Measurements from ENCODE around the gene CYP39A1. TPM values are rescaled to one million over a fixed set of nuclear protein-coding genes. Genes with fewer than 3 reads are reported as not detected.

Gene CYP39A1
- total and polyA plus RNA-seq, 2 of the 13 experiments (the other 11 are each of a cell fraction or from before 2014, with no cell fraction given), result 0.13 TPM; not detected in 1

DNA sequence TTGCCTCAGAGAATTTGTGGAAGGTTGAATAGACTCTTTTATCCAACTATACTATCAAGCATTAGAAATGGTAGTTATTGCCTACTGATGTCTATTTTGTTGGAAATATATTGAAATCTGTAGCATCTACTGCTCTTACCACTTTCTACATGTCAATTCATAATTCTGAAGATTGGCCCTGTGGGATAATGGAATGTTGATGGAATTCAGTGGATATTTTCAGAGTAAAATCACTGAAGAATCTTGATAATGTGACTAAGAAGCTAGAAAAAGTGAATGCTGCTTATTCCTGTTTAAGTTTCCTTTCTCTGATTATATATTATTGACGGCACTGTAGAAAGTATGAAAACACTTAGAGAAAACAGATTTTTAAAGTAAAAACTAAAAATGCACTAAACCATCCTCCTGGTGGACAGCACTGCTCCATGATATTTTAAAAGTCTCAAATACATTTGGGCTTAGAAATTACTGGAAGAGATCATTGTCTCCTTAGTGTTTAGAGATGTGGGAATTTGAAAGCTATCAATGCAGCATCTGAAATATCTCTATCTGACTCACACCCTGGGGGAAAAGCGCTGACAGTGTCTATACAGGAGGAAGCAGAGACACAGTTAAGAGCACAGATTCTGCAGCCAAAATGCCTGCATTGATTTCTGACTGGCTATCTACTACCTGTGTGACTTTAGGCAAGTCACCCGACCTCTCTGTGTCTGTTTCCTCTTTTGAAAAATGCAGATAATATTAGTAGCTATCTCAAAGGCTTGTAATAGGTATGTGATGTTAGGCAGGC is 123.5 kb downstream of the CYP39A1 start (continued):
- TF ChIP-seq, protein P1, sequence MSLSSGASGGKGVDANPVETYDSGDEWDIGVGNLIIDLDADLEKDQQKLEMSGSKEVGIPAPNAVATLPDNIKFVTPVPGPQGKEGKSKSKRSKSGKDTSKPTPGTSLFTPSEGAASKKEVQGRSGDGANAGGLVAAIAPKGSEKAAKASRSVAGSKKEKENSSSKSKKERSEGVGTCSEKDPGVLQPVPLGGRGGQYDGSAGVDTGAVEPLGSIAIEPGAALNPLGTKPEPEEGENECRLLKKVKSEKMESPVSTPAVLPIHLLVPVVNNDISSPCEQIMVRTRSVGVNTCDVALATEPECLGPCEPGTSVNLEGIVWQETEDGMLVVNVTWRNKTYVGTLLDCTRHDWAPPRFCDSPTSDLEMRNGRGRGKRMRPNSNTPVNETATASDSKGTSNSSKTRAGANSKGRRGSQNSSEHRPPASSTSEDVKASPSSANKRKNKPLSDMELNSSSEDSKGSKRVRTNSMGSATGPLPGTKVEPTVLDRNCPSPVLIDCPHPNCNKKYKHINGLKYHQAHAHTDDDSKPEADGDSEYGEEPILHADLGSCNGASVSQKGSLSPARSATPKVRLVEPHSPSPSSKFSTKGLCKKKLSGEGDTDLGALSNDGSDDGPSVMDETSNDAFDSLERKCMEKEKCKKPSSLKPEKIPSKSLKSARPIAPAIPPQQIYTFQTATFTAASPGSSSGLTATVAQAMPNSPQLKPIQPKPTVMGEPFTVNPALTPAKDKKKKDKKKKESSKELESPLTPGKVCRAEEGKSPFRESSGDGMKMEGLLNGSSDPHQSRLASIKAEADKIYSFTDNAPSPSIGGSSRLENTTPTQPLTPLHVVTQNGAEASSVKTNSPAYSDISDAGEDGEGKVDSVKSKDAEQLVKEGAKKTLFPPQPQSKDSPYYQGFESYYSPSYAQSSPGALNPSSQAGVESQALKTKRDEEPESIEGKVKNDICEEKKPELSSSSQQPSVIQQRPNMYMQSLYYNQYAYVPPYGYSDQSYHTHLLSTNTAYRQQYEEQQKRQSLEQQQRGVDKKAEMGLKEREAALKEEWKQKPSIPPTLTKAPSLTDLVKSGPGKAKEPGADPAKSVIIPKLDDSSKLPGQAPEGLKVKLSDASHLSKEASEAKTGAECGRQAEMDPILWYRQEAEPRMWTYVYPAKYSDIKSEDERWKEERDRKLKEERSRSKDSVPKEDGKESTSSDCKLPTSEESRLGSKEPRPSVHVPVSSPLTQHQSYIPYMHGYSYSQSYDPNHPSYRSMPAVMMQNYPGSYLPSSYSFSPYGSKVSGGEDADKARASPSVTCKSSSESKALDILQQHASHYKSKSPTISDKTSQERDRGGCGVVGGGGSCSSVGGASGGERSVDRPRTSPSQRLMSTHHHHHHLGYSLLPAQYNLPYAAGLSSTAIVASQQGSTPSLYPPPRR (CRISPR knock-in tag; IDR thresholded peaks at IDR 0.05; ENCODE audit: borderline replicate concordance), result no peak
- no peak for TF ChIP-seq TCF12 (IDR thresholded peaks at IDR 0.05)
- no peak for TF ChIP-seq TCF12 (CRISPR knock-in tag; IDR thresholded peaks at IDR 0.05)
- no peak for TF ChIP-seq ZNF234 (CRISPR knock-in tag; conservative IDR thresholded peaks at IDR 0.05)
- TF ChIP-seq DPF2 (CRISPR knock-in tag; IDR thresholded peaks at IDR 0.05; ENCODE audit: borderline replicate concordance, low read depth), result no peak
- no peak for TF ChIP-seq EP300 (IDR thresholded peaks at IDR 0.05; ENCODE audit: low read depth in 2 of 2, low read length in 2 of 2)
- no peak for TF ChIP-seq EP300 (CRISPR knock-in tag; IDR thresholded peaks at IDR 0.05; ENCODE audit: borderline replicate concordance)
- TF ChIP-seq ZNF263 (CRISPR knock-in tag; IDR thresholded peaks at IDR 0.05), result no peak
- no peak for TF ChIP-seq ZNF605 (CRISPR knock-in tag; IDR thresholded peaks at IDR 0.05)

All from HepG2 (cell line).